HG03378 (cell line): ENCODE measurements around the gene SNPH.

Experiments
- ATAC-seq: cut with Tn5 transposase; IDR thresholded peaks from one replicate; pipeline ENCODE4 v1.9.1; 2021; ENCODE audit warnings: mild to moderate bottlenecking, moderate library complexity; ENCODE audit not compliant: unreplicated experiment

Gene SNPH

GRCh38 chr20:1305712-1306111 is 39.6 kb downstream of the SNPH start:
- ATAC-seq, result no peak

GRCh38 chr20:1306316-1307135 is 40.4 kb downstream of the SNPH start:
- no peak for ATAC-seq

GRCh38 chr20:1307171-1307570 is 41.1 kb downstream of the SNPH start:
- no peak for ATAC-seq

- no peak for ATAC-seq
Observed at GRCh38 chr20:1307571-1307971, 41.5 kb downstream of the SNPH start.

GRCh38 chr20:1308067-1308701 is 42.1 kb downstream of the SNPH start:
- ATAC-seq, result no peak

GRCh38 chr20:1308702-1309095 is 42.6 kb downstream of the SNPH start:
- ATAC-seq, result no peak

- ATAC-seq, result no peak
Observed at GRCh38 chr20:1309439-1309847, 43.3 kb downstream of the SNPH start.

- no peak for ATAC-seq
Observed at GRCh38 chr20:1310071-1310470, 44.0 kb downstream of the SNPH start.

GRCh38 chr20:1310506-1311190 is 44.6 kb downstream of the SNPH start:
- ATAC-seq, result no peak

GRCh38 chr20:1312308-1312707 is 46.2 kb downstream of the SNPH start:
- no peak for ATAC-seq

GRCh38 chr20:1312904-1313235 is 46.8 kb downstream of the SNPH start:
- no peak for ATAC-seq

- no peak for ATAC-seq
Observed at GRCh38 chr20:1313236-1313964, 47.3 kb downstream of the SNPH start.

- ATAC-seq, result no peak
Observed at GRCh38 chr20:1315804-1316203, 49.7 kb downstream of the SNPH start.

- no peak for ATAC-seq
Observed at GRCh38 chr20:1317545-1318255, 51.6 kb downstream of the SNPH start.

- ATAC-seq, result no peak
Observed at GRCh38 chr20:1319051-1319450, 53.0 kb downstream of the SNPH start.

- no peak for ATAC-seq
Observed at GRCh38 chr20:1319462-1319861, 53.4 kb downstream of the SNPH start.

- no peak for ATAC-seq
Observed at GRCh38 chr20:1320016-1320415, 53.9 kb downstream of the SNPH start.

GRCh38 chr20:1320902-1321653 is 55.0 kb downstream of the SNPH start:
- ATAC-seq, result no peak

- no peak for ATAC-seq
Observed at GRCh38 chr20:1321654-1321939, 55.5 kb downstream of the SNPH start.

GRCh38 chr20:1322511-1323245 is 56.6 kb downstream of the SNPH start:
- ATAC-seq, result no peak
